Panc1 (cell line): Measurements from ENCODE around the gene ACBD3. TPM values are rescaled to one million over a fixed set of nuclear protein-coding genes. Genes with fewer than 3 reads are reported as not detected.

ENCODE experiments used
- ATAC-seq: fragments of 200-7000 bp; cut with Tn5 transposase; 2 replicates; pipeline ENCODE4 v1.9.1; 2020; ENCODE audit warnings: mild to moderate bottlenecking, moderate library complexity
- BruUV-seq: library from RNA; stranded (reverse); fragments of 400-500 nt; replicated peaks from 2 replicates; lab custom pipeline; 2021; lab: Mats Ljungman, UMichigan
- CTCF ChIA-PET: fragments of 300-600 bp; sonication (Branson Sonifier 250); formaldehyde crosslinking; loops from one replicate; lab custom pipeline; 2022; ENCODE audit warnings: antibody characterized with exemption; lab: Charles Lee
- POLR2A ChIA-PET: fragments of 300-600 bp; sonication (Branson Sonifier 250); formaldehyde crosslinking; loops from one replicate; lab custom pipeline; 2022; ENCODE audit warnings: antibody characterized with exemption; lab: Charles Lee
- DNase-seq: peaks from one replicate; pipeline ENCODE4 v3.0.0-alpha.2; 2010; ENCODE audit warnings: low read depth, low spot score
- H3K27ac ChIP-seq: 2 replicates; pipeline ENCODE4 v1.5.1; 2011; ENCODE audit warnings: mild to moderate bottlenecking, low read length, inconsistent platforms
- H3K27me3 ChIP-seq: fragments of 200-500 bp; sonication (Bioruptor generic); 2 replicates; pipeline ENCODE4 v1.6.0; 2014; ENCODE audit warnings: low read length, inconsistent platforms; ENCODE audit not compliant: control insufficient read depth, insufficient read depth
- H3K36me3 ChIP-seq: fragments of 200-500 bp; sonication (Bioruptor generic); 2 replicates; pipeline ENCODE4 v1.5.1; 2014; ENCODE audit warnings: inconsistent platforms, mild to moderate bottlenecking, low read length, moderate library complexity; ENCODE audit not compliant: control insufficient read depth, insufficient read depth
- H3K4me1 ChIP-seq: 2 replicates; pipeline ENCODE4 v1.5.1; 2011; ENCODE audit warnings: inconsistent platforms, mild to moderate bottlenecking, low read length, moderate library complexity; ENCODE audit not compliant: control insufficient read depth, insufficient read depth
- H3K4me3 ChIP-seq, 2 experiments: 2 replicates each; pipeline ENCODE4 v1.5.1; 2011 to 2012; ENCODE audit warnings: low read depth in 2 of 2, low read length in 2 of 2, mild to moderate bottlenecking in 2 of 2, inconsistent platforms in 1 of 2, moderate library complexity in 1 of 2
- H3K9me3 ChIP-seq: fragments of 200-500 bp; sonication (Bioruptor generic); 2 replicates; pipeline ENCODE4 v1.5.1; 2014; ENCODE audit warnings: low read depth, mild to moderate bottlenecking, inconsistent platforms, low read length, moderate library complexity; ENCODE audit not compliant: control insufficient read depth, insufficient read depth
- CTCF ChIP-seq: fragments of 450-650 bp; IDR thresholded peaks from 2 replicates; pipeline ENCODE4 v1.5.1; 2017; ENCODE audit warnings: mild to moderate bottlenecking
- POLR2AphosphoS5 ChIP-seq: IDR thresholded peaks from 2 replicates; pipeline ENCODE4 v1.6.1; 2012; ENCODE audit warnings: mild to moderate bottlenecking, low read depth, low read length, moderate library complexity
- REST ChIP-seq, 2 experiments: IDR thresholded peaks; 2 replicates each; pipeline ENCODE4 v1.6.1; 2011 to 2012; ENCODE audit warnings: low read depth in 2 of 2, control low read depth in 1 of 2, low read length in 1 of 2, mild to moderate bottlenecking in 1 of 2, moderate library complexity in 1 of 2; ENCODE audit not compliant: insufficient read depth in 1 of 2
- SIN3A ChIP-seq: IDR thresholded peaks from 2 replicates; pipeline ENCODE4 v1.6.1; 2012; ENCODE audit warnings: low read depth, mild to moderate bottlenecking, low read length, moderate library complexity, borderline replicate concordance; ENCODE audit not compliant: insufficient read depth
- TCF7L2 ChIP-seq: IDR thresholded peaks from 2 replicates; pipeline ENCODE4 v1.6.1; 2011; ENCODE audit warnings: mild to moderate bottlenecking, low read depth, low read length, inconsistent platforms
- in situ Hi-C: cut with HindIII; loops from 2 replicates; pipeline ENCODE4 v1.10.0; 2016; ENCODE audit warnings: low sequenced_read_pairs, low pct_unique_long_range_greater_than_20kb
- intact Hi-C: fragments of 100-400 bp; cut with micrococcal nuclease; formaldehyde crosslinking; loops from one replicate; pipeline ENCODE4 v1.10.0; 2022; ENCODE audit not compliant: unreplicated experiment
- total RNA-seq: library from RNA; stranded (reverse); gene quantifications from one replicate; pipeline ENCODE4 v1.2.1, GENCODE V29; 2021; ENCODE audit not compliant: unreplicated experiment

ACBD3 gene
- total RNA-seq, 1 experiment from 2014 or later, result 31.2 TPM

- no peak for DNase-seq
- in situ Hi-C loops, result no loop called here
- ChIA-PET POLR2A (interaction anchor here (0.6 kb wide), 1 partner anchor 1867 kb away, joined by 3 read pairs; no protein-coding TSS in a partner anchor), CTCF (no interaction called here)
- intact Hi-C loops, result no loop called here
- H3K27me3 ChIP-seq, result no peaks in the 10 kb centered on the region
- H3K36me3 ChIP-seq, result no peaks in the 10 kb centered on the region
- no peaks in the 10 kb centered on the region for H3K4me1 ChIP-seq
- no peaks in the 10 kb centered on the region for H3K9me3 ChIP-seq
- ATAC-seq, result peak; percentile 85
- H3K4me3 ChIP-seq, result peak overlapping the region; percentile 45 to 56
- no TSS peak for BruUV-seq
- no peak overlapping the region for H3K27ac ChIP-seq
- TF ChIP-seq POLR2AphosphoS5 (no peak), TCF7L2 (peak; percentile 29; the same call in 1 of the 2 replicates), SIN3A (no peak), CTCF (peak; percentile 73), REST (IDR thresholded peaks at IDR 0.05; ENCODE audit: insufficient read depth in 1 of 2, low read depth in 2 of 2, low read length in 1 of 2) (no peak)
Observed at GRCh38 chr1:226223786-226224244, 37.3 kb upstream of the ACBD3 start.

- no TSS peak for BruUV-seq
- CTCF ChIA-PET, result interaction anchor here (0.5 kb wide), 1 partner anchor 74 kb away, joined by 3 read pairs; no protein-coding TSS in a partner anchor
- H3K36me3 ChIP-seq, result no peaks in the 10 kb centered on the region
- H3K9me3 ChIP-seq, result no peaks in the 10 kb centered on the region
- in situ Hi-C loops (no loop called here), intact Hi-C loops (no loop called here)
- H3K4me3 ChIP-seq, result peak within 1 kb of the TSS; percentile 45 to 56
- no peaks in the 10 kb centered on the region for H3K4me1 ChIP-seq
- no peaks in the 10 kb centered on the region for H3K27me3 ChIP-seq
- peak; percentile 73 for ATAC-seq
- TF ChIP-seq CTCF, result no peak
- peak; percentile 77 for TF ChIP-seq TCF7L2
- POLR2A ChIA-PET, result no interaction called here
- DNase-seq, result no peak
- H3K27ac ChIP-seq, result no peak within 1 kb of the TSS
Observed at GRCh38 chr1:226223157-226223785, 36.7 kb upstream of the ACBD3 start, which contains the start of gene MIXL1. Gene MIXL1 (plus strand): TSS chr1:226223664. CDS start chr1:226223682, 18 bp downstream.
